Renal cortex interstitium (tissue), 11 donors: ENCODE measurements around the gene SHC3. TPM values are rescaled to one million over a fixed set of nuclear protein-coding genes. Genes with fewer than 3 reads are reported as not detected.

ENCODE experiments used
- DNase-seq, 11 donors: peaks; one replicate each; pipeline ENCODE4 v3.0.0-alpha.2; 2013; ENCODE audit warnings: low read depth in 9 of 11, low spot score in 4 of 11; ENCODE audit errors: extremely low read depth in 1 of 11
- polyA plus RNA-seq, 3 donors: library from polyadenylated mRNA; unstranded; fragments of 120-200 nt; gene quantifications; one replicate each; pipeline ENCODE4 v1.2.1, GENCODE V29; 2013; ENCODE audit not compliant: insufficient read length in 3 of 3

The SHC3 gene
- polyA plus RNA-seq, 3 donors, result 2.4 to 3.4 (median 2.7) TPM

DNA sequence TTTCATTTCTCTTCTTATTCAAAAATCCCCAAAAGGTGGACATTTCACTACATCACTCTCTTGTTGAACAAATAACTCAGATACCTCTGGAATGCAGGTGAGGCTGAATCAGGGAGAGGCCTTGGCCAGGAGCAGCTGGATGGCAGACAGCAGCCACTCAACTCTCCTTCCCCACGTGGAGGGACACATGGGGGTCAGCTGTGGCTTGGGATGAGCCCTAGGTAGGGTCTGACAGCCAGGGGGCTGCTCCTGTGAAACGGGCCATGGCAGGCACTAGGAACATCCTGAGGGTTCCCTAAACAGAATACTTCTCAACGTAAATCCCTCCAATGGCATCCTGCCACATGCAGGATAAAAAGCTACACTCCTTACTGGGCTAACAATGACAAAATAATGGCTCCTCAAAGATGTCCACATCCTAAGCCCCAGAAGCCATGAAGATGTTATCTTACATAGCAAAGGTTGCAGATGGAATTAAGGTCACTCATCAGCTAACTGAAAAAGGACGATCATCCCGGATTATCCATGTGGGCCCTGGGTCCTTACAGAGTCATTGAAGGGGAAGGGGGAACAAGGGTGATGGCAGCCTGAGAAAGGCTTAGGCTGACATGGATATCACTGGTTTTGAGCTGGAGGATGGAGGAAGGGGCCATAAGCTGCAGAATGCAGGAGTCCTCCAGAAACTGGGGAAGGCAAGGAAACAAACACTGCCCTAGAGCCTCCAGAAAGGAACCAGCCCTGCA, 218.7 kb downstream of the SHC3 start:
- DNase-seq, result no peak

GRCh38 chr9:88957526-88957925, 221.1 kb downstream of the SHC3 start:
- DNase-seq, result no peak

Other genes starting within 250 kb of the SHC3 start
- gene S1PR3, start 187.3 kb downstream of the SHC3 start, polyA plus RNA-seq, result 10 to 100 TPM; 50.7 to 59.5 (median 52.1) TPM
- 100 to 1,000 TPM in 2 of 3 donors, 10 to 100 TPM in 1; 68.8 to 115 (median 113) TPM for gene CKS2, start 132.4 kb upstream of the SHC3 start, polyA plus RNA-seq
- gene SECISBP2, start 139.7 kb upstream of the SHC3 start, polyA plus RNA-seq, result 100 to 1,000 TPM in 1 of 3 donors, 10 to 100 TPM in 2; 60.3 to 105 (median 75.6) TPM